Measurements from ENCODE around the gene ACSF2. TPM values are rescaled to one million over a fixed set of nuclear protein-coding genes. Genes with fewer than 3 reads are reported as not detected.
"Not testable (repeated sequence)": the region's sequence is repeated elsewhere in the genome, so short reads cannot be mapped to it uniquely, and the experiment has no call there.

ACSF2 gene
- total and polyA plus RNA-seq, 2 experiments from 2014 or later, result 43.1 to 47.9 TPM

GRCh38 chr17:50472286-50472685 lies 46.3 kb downstream of the ACSF2 start:
- TF ChIP-seq EZH2 (IDR thresholded peaks at IDR 0.05; ENCODE audit: borderline replicate concordance) (no peak), EZH2phosphoT487 (IDR thresholded peaks at IDR 0.05; ENCODE audit: low read depth, severe bottlenecking, unreplicated experiment) (no peak), CTCF (IDR thresholded peaks at IDR 0.05; ENCODE audit: poor library complexity) (no peak)
- H3K36me3 ChIP-seq (replicated peaks; ENCODE audit: insufficient read depth, low read depth), result no peaks in the 10 kb centered on the region
- peaks cover 3% of the 10 kb centered on the region for H3K4me1 ChIP-seq (ENCODE audit: insufficient read depth)
- no peak overlapping the region for H3K4me3 ChIP-seq
- no peaks in the 10 kb centered on the region for H3K79me2 ChIP-seq
- no peak overlapping the region for H3K27ac ChIP-seq
- H3K4me2 ChIP-seq, result no peak overlapping the region
- no peaks in the 10 kb centered on the region for H4K20me1 ChIP-seq (ENCODE audit: insufficient read depth, poor library complexity, severe bottlenecking)
- no peak overlapping the region for H2AFZ ChIP-seq
- DNase-seq (ENCODE audit: low spot score), result no peak
- WGBS (ENCODE audit: low lambda C conversion rate, missing lambda C conversion rate), result 98% methylated on average over 9 of the region's 10 CpGs
- H3K9me3 ChIP-seq (ENCODE audit: low read depth), result no peaks in the 10 kb centered on the region
- H3K9me2 ChIP-seq (replicated peaks; ENCODE audit: insufficient read depth), result no peaks in the 10 kb centered on the region
- no peaks in the 10 kb centered on the region for H3K27me3 ChIP-seq

GRCh38 chr17:50472761-50473161 lies 46.7 kb downstream of the ACSF2 start:
- DNase-seq (ENCODE audit: low spot score), result not testable (repeated sequence)

GRCh38 chr17:50473901-50474300 lies 47.9 kb downstream of the ACSF2 start:
- TF ChIP-seq EZH2 (IDR thresholded peaks at IDR 0.05; ENCODE audit: borderline replicate concordance), result no peak
- no peak for TF ChIP-seq CTCF (IDR thresholded peaks at IDR 0.05; ENCODE audit: poor library complexity)
- no peak for TF ChIP-seq EZH2phosphoT487 (IDR thresholded peaks at IDR 0.05; ENCODE audit: low read depth, severe bottlenecking, unreplicated experiment)
- 96% methylated on average over 11 of the region's 11 CpGs for WGBS (ENCODE audit: low lambda C conversion rate, missing lambda C conversion rate)

More at GRCh38 chr17:50472761-50473161, 46.7 kb downstream of the ACSF2 start:
- not testable (repeated sequence) for H3K27me3 ChIP-seq; H3K36me3 ChIP-seq (replicated peaks; ENCODE audit: insufficient read depth, low read depth); H3K9me3 ChIP-seq (ENCODE audit: low read depth); H3K9me2 ChIP-seq (replicated peaks; ENCODE audit: insufficient read depth); H3K27ac ChIP-seq; H3K4me3 ChIP-seq; H3K79me2 ChIP-seq; H3K4me1 ChIP-seq (ENCODE audit: insufficient read depth); H3K4me2 ChIP-seq; H4K20me1 ChIP-seq (ENCODE audit: insufficient read depth, poor library complexity, severe bottlenecking); H2AFZ ChIP-seq
- TF ChIP-seq CTCF (IDR thresholded peaks at IDR 0.05; ENCODE audit: poor library complexity), result peak; percentile 20
- 83% methylated on average over 13 of the region's 13 CpGs for WGBS (ENCODE audit: low lambda C conversion rate, missing lambda C conversion rate)

GRCh38 chr17:50474523-50474922 lies 48.5 kb downstream of the ACSF2 start:
- Histone ChIP-seq H3K4me2 (no peak overlapping the region), H3K27me3 (no peaks in the 10 kb centered on the region), H3K27ac (no peak overlapping the region), H3K9me2 (replicated peaks; ENCODE audit: insufficient read depth) (no peaks in the 10 kb centered on the region), H4K20me1 (ENCODE audit: insufficient read depth, poor library complexity, severe bottlenecking) (no peaks in the 10 kb centered on the region), H3K9me3 (ENCODE audit: low read depth) (no peaks in the 10 kb centered on the region), H3K79me2 (no peaks in the 10 kb centered on the region), H3K4me1 (ENCODE audit: insufficient read depth) (peaks cover 5% of the 10 kb centered on the region), H3K36me3 (replicated peaks; ENCODE audit: insufficient read depth, low read depth) (no peaks in the 10 kb centered on the region), H2AFZ (no peak overlapping the region), H3K4me3 (no peak overlapping the region)
- no peak for DNase-seq (ENCODE audit: low spot score)
- TF ChIP-seq EZH2phosphoT487 (IDR thresholded peaks at IDR 0.05; ENCODE audit: low read depth, severe bottlenecking, unreplicated experiment) (no peak), CTCF (IDR thresholded peaks at IDR 0.05; ENCODE audit: poor library complexity) (no peak), EZH2 (IDR thresholded peaks at IDR 0.05; ENCODE audit: borderline replicate concordance) (no peak)
- WGBS (ENCODE audit: low lambda C conversion rate, missing lambda C conversion rate), result 86% methylated on average over 6 of the region's 6 CpGs

More at GRCh38 chr17:50473901-50474300, 47.9 kb downstream of the ACSF2 start:
- DNase-seq (ENCODE audit: low spot score), result no peak
- Histone ChIP-seq H3K27me3 (no peaks in the 10 kb centered on the region), H3K27ac (no peak overlapping the region), H3K9me2 (replicated peaks; ENCODE audit: insufficient read depth) (no peaks in the 10 kb centered on the region), H2AFZ (no peak overlapping the region), H3K4me1 (ENCODE audit: insufficient read depth) (peaks cover 5% of the 10 kb centered on the region), H3K4me2 (no peak overlapping the region), H3K36me3 (replicated peaks; ENCODE audit: insufficient read depth, low read depth) (no peaks in the 10 kb centered on the region), H3K4me3 (no peak overlapping the region), H4K20me1 (ENCODE audit: insufficient read depth, poor library complexity, severe bottlenecking) (no peaks in the 10 kb centered on the region), H3K79me2 (no peaks in the 10 kb centered on the region), H3K9me3 (ENCODE audit: low read depth) (no peaks in the 10 kb centered on the region)
